Measurements from ENCODE around the gene RPS6KA5. TPM values are rescaled to one million over a fixed set of nuclear protein-coding genes. Genes with fewer than 3 reads are reported as not detected.
A peak's percentile ranks its signal among the peaks of the same experiment; 100 is the strongest.
"Not testable (repeated sequence)": the region's sequence is repeated elsewhere in the genome, so short reads cannot be mapped to it uniquely, and the experiment has no call there.

The RPS6KA5 gene
- total RNA-seq, 2 donors from 2014 or later = 4.0 to 6.4 TPM

GRCh38 chr14:90827919-90828610 is 232.4 kb downstream of the RPS6KA5 start:
- intact Hi-C loops (cut with DNase I) = no loop called here
- peak; percentile 97 for DNase-seq (ENCODE audit: low spot score)

GRCh38 chr14:90823542-90823941 is 236.9 kb downstream of the RPS6KA5 start:
- intact Hi-C loops (cut with DNase I); DNase-seq (ENCODE audit: low spot score): not testable (repeated sequence)

GRCh38 chr14:90820958-90821357 is 239.5 kb downstream of the RPS6KA5 start:
- intact Hi-C loops (cut with DNase I) = no loop called here
- no peak for DNase-seq (ENCODE audit: low spot score)

- no peak for DNase-seq (ENCODE audit: low spot score)
- intact Hi-C loops (cut with DNase I) = no loop called here
Observed at GRCh38 chr14:90819734-90820393, 240.6 kb downstream of the RPS6KA5 start.

GRCh38 chr14:90818715-90819114 is 241.7 kb downstream of the RPS6KA5 start:
- intact Hi-C loops (cut with DNase I) = no loop called here
- DNase-seq (ENCODE audit: low spot score) = no peak

- DNase-seq (ENCODE audit: low spot score) = no peak
- intact Hi-C loops (cut with DNase I) = no loop called here
Observed at GRCh38 chr14:90816681-90817436, 243.6 kb downstream of the RPS6KA5 start.

- intact Hi-C loops (cut with DNase I) = no loop called here
- DNase-seq (ENCODE audit: low spot score) = no peak
Observed at GRCh38 chr14:90815822-90816662, 244.4 kb downstream of the RPS6KA5 start, which contains the start of gene TTC7B. Gene TTC7B (minus strand): TSS chr14:90816430. CDS start chr14:90816295, 135 bp downstream.

- DNase-seq (ENCODE audit: low spot score) = no peak
- intact Hi-C loops (cut with DNase I) = no loop called here
Observed at GRCh38 chr14:90815572-90815821, 244.9 kb downstream of the RPS6KA5 start.

GRCh38 chr14:90814806-90815571 is 245.5 kb downstream of the RPS6KA5 start:
- no peak for DNase-seq (ENCODE audit: low spot score)
- intact Hi-C loops (cut with DNase I) = no loop called here

- intact Hi-C loops (cut with DNase I) = no loop called here
- DNase-seq (ENCODE audit: low spot score) = no peak
Observed at GRCh38 chr14:90813442-90813841, 247.0 kb downstream of the RPS6KA5 start.

GRCh38 chr14:90812109-90812508 is 248.3 kb downstream of the RPS6KA5 start:
- DNase-seq (ENCODE audit: low spot score) = no peak

GRCh38 chr14:90811641-90812040 is 248.8 kb downstream of the RPS6KA5 start:
- intact Hi-C loops (cut with DNase I) = no loop called here
- DNase-seq (ENCODE audit: low spot score) = no peak

More at GRCh38 chr14:90812109-90812508, 248.3 kb downstream of the RPS6KA5 start:
- intact Hi-C loops (cut with DNase I) = no loop called here

GRCh38 chr14:90810806-90811205 is 249.6 kb downstream of the RPS6KA5 start:
- intact Hi-C loops (cut with DNase I) = no loop called here
- no peak for DNase-seq (ENCODE audit: low spot score)

GRCh38 chr14:90809530-90810312 is 250.7 kb downstream of the RPS6KA5 start:
- intact Hi-C loops (cut with DNase I) = no loop called here
- no peak for DNase-seq (ENCODE audit: low spot score)

- intact Hi-C loops (cut with DNase I) = no loop called here
- no peak for DNase-seq (ENCODE audit: low spot score)
Observed at GRCh38 chr14:90808759-90809529, 251.5 kb downstream of the RPS6KA5 start.

- no peak for DNase-seq (ENCODE audit: low spot score)
- intact Hi-C loops (cut with DNase I) = no loop called here
Observed at GRCh38 chr14:90807060-90807459, 253.4 kb downstream of the RPS6KA5 start.

Data from posterior vena cava (tissue), 2 donors.